GM10266 (cell line): ENCODE results near the gene LMBR1L.
"Not testable (repeated sequence)": the region's sequence is repeated elsewhere in the genome, so short reads cannot be mapped to it uniquely, and the experiment has no call there.

Experiments used
- DNase-seq: peaks from one replicate; pipeline ENCODE4 v3.0.0; 2012; ENCODE audit errors: extremely low spot score
- CTCF ChIP-seq: IDR thresholded peaks from 2 replicates; pipeline ENCODE4 v1.5.1; 2012; ENCODE audit warnings: mild to moderate bottlenecking, low read depth; ENCODE audit not compliant: control insufficient read depth, insufficient read depth; ENCODE audit errors: missing control alignments

The LMBR1L gene

GRCh38 chr12:49131051-49131893 lies 20.6 kb upstream of the LMBR1L start, which contains the start of gene TUBA1B:
Gene TUBA1B (minus strand): TSS chr12:49131395. CDS start chr12:49131300, 95 bp downstream.
- DNase-seq, result peak; percentile 97
- no peak for TF ChIP-seq CTCF

GRCh38 chr12:49130151-49131050 lies 19.8 kb upstream of the LMBR1L start:
- DNase-seq, result peak; percentile 90
- TF ChIP-seq CTCF, result peak; percentile 96

- DNase-seq, result no peak
- no peak for TF ChIP-seq CTCF
These were observed 18.9 kb upstream of the LMBR1L start for GRCh38 chr12:49129332-49130150.

- DNase-seq, result not testable (repeated sequence)
These were observed 17.3 kb upstream of the LMBR1L start for GRCh38 chr12:49127971-49128370.

- no peak for TF ChIP-seq CTCF
- DNase-seq, result no peak
These were observed 16.5 kb upstream of the LMBR1L start for GRCh38 chr12:49126852-49127763.

GRCh38 chr12:49121047-49121696 lies 10.5 kb upstream of the LMBR1L start:
- peak; percentile 40 for TF ChIP-seq CTCF
- DNase-seq, result peak; percentile 20
